A673 (cell line): Measurements from ENCODE around the gene MOB4.
"Not testable (repeated sequence)": the region's sequence is repeated elsewhere in the genome, so short reads cannot be mapped to it uniquely, and the experiment has no call there.

Experiments used
- CTCF ChIP-seq: fragments of 300-800, 200-600 bp; sonication (generic); conservative IDR thresholded peaks from 2 replicates; pipeline ENCODE4 v1.5.1; 2017; ENCODE audit warnings: low read depth, mild to moderate bottlenecking, antibody characterized with exemption, low read length, moderate library complexity, mixed read lengths
- EZH2 ChIP-seq: fragments of 200-600 bp; sonication (generic); IDR thresholded peaks from 2 replicates; pipeline ENCODE4 v1.6.1; 2017; ENCODE audit warnings: borderline replicate concordance, low read depth, mild to moderate bottlenecking, mixed read lengths, antibody characterized with exemption, low read length; ENCODE audit not compliant: poor library complexity, severe bottlenecking

GRCh38 chr2:197587255-197587654 is 71.4 kb downstream of the MOB4 start:
- not testable (repeated sequence) for TF ChIP-seq CTCF, EZH2
